Measurements from ENCODE around the gene THAP4.

Gene THAP4

DNA sequence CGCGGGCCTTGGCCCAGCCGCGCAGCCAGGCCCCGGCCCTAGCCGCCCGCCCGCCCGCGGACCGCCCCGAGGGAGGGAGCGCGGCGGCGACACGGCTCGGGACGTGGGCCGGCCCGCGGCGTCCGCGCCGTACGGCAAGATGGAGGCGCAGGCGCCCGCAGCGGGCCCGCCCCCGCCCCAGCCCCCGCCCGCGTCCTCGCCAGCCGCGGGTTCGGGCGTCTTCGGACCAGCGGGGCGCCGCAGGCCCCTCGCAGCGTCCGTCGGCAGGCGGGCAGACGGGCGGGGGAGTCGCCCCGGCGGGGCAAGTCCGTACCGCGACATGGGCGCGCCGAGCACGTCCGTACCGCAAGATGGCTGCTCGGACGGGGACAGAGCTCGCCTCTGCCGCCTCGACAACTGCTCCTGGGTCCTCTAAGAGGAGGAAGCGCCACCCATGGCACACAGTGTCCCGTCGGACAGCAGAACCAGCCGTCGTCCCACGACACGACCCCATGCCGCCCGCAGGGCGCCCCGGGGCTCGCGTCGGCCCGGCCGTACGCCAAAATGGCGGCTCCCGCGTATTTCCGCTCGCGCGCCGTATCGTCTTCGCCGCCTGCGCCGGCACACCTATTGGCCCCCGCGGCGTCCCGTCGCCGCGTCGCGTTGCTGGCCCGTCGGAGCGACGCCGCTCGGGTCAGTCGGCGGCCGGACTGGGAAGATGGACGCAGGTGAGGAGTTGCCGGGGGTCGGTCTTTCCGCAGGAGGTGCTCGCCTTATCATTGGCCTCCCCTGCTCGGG lies at the start of gene THAP4, which contains the start of gene ATG4B:
Gene THAP4 (minus strand): TSS at position 141 of the 777 bp plus-strand sequence. CDS start 141 bp downstream, outside the sequence.
Gene ATG4B (plus strand): TSS at position 676 of the 777 bp plus-strand sequence. CDS start 22 bp downstream, at position 698.
- DNase-seq (ENCODE audit: extremely low read depth, insufficient read length), result peak; percentile 94
- no peaks in the 10 kb centered on the region for H3K27me3 ChIP-seq (replicated peaks; ENCODE audit: control insufficient read depth, insufficient read depth, low read length)
- peaks cover 13% of the 10 kb centered on the region for H3K36me3 ChIP-seq (ENCODE audit: control insufficient read depth, insufficient read depth, low read length)
- H3K4me3 ChIP-seq (replicated peaks; ENCODE audit: low read depth, low read length), result peak within 1 kb of the TSS; percentile 89
- TF ChIP-seq, protein P1, sequence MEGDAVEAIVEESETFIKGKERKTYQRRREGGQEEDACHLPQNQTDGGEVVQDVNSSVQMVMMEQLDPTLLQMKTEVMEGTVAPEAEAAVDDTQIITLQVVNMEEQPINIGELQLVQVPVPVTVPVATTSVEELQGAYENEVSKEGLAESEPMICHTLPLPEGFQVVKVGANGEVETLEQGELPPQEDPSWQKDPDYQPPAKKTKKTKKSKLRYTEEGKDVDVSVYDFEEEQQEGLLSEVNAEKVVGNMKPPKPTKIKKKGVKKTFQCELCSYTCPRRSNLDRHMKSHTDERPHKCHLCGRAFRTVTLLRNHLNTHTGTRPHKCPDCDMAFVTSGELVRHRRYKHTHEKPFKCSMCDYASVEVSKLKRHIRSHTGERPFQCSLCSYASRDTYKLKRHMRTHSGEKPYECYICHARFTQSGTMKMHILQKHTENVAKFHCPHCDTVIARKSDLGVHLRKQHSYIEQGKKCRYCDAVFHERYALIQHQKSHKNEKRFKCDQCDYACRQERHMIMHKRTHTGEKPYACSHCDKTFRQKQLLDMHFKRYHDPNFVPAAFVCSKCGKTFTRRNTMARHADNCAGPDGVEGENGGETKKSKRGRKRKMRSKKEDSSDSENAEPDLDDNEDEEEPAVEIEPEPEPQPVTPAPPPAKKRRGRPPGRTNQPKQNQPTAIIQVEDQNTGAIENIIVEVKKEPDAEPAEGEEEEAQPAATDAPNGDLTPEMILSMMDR (IDR thresholded peaks at IDR 0.05; ENCODE audit: insufficient read depth, low read length, poor library complexity, severe bottlenecking), result no peak

DNA sequence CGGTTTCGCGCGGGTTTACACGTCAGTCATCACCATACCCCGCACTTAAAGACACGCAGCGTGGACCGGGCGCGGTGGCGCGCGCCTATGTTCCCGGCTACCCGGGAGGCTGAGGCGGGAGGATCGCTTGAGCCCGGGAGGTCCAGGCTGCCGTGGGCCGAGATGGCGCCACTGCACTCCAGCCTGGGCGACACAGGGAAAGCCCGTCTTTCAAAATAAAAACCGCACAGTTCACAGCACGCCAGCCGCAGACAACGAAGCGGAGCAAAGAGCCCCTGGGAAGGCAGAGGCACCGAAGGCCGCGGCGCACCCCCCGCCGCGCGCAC lies 49.3 kb upstream of the THAP4 start:
- H3K4me3 ChIP-seq (replicated peaks; ENCODE audit: low read depth, low read length), result peak overlapping the region; percentile 82
- peaks cover 12% of the 10 kb centered on the region for H3K36me3 ChIP-seq (ENCODE audit: control insufficient read depth, insufficient read depth, low read length)
- no peak for DNase-seq (ENCODE audit: extremely low read depth, insufficient read length)
- TF ChIP-seq, protein P1 (IDR thresholded peaks at IDR 0.05; ENCODE audit: insufficient read depth, low read length, poor library complexity, severe bottlenecking), result no peak
- H3K27me3 ChIP-seq (replicated peaks; ENCODE audit: control insufficient read depth, insufficient read depth, low read length), result no peaks in the 10 kb centered on the region

- no peak for DNase-seq (ENCODE audit: extremely low read depth, insufficient read length)
- H3K4me3 ChIP-seq (replicated peaks; ENCODE audit: low read depth, low read length), result no peak overlapping the region
- peaks cover 28% of the 10 kb centered on the region for H3K36me3 ChIP-seq (ENCODE audit: control insufficient read depth, insufficient read depth, low read length)
- TF ChIP-seq, protein P1 (IDR thresholded peaks at IDR 0.05; ENCODE audit: insufficient read depth, low read length, poor library complexity, severe bottlenecking), result no peak
- no peaks in the 10 kb centered on the region for H3K27me3 ChIP-seq (replicated peaks; ENCODE audit: control insufficient read depth, insufficient read depth, low read length)
Observed at GRCh38 chr2:241680827-241681599, 44.1 kb upstream of the THAP4 start.

- peaks cover 31% of the 10 kb centered on the region for H3K36me3 ChIP-seq (ENCODE audit: control insufficient read depth, insufficient read depth, low read length)
- TF ChIP-seq, protein P1 (IDR thresholded peaks at IDR 0.05; ENCODE audit: insufficient read depth, low read length, poor library complexity, severe bottlenecking), result no peak
Observed at GRCh38 chr2:241680044-241680443, 43.1 kb upstream of the THAP4 start.

DNA sequence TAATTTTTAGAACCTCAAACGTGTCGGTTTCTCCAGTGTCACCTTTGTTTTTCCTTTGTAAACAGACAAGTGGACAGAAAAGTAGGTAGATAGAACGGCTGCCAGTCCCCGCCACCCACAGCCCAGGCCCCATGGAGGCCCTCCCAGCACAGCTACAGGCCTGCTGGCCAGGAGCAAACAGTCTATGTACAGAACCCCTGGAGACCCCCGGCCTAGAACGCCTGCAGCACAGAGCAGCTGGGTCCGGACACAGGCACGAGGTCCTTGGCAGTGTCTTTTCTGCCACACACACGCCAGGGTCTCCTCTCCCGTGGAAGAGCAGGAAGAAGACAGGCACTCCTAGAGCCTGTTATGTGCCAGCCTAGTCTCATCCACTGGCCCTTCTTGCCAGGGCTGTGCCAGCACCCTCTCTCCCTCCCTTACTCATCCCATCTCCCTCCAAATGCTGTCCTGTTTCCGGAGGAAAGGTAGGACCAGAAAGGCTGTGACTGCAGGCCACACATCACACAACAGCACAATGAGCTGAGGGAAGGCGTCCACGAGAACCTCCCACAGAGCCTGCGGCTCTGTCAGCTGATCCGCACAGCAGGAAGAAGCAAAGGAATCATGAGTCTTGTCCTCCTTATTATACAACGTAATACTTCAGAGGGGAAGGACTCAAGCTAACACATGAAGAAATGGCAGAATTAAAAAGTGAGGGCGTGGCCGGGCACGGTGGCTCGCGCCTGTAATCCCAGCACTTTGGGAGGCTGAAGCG lies 42.0 kb upstream of the THAP4 start:
- H3K4me3 ChIP-seq (replicated peaks; ENCODE audit: low read depth, low read length), result no peak overlapping the region
- no peak for DNase-seq (ENCODE audit: extremely low read depth, insufficient read length)
- H3K36me3 ChIP-seq (ENCODE audit: control insufficient read depth, insufficient read depth, low read length), result peaks cover 33% of the 10 kb centered on the region

More at GRCh38 chr2:241680044-241680443, 43.1 kb upstream of the THAP4 start:
- no peaks in the 10 kb centered on the region for H3K27me3 ChIP-seq (replicated peaks; ENCODE audit: control insufficient read depth, insufficient read depth, low read length)
- no peak overlapping the region for H3K4me3 ChIP-seq (replicated peaks; ENCODE audit: low read depth, low read length)
- DNase-seq (ENCODE audit: extremely low read depth, insufficient read length), result no peak

More for the DNA sequence above, 42.0 kb upstream of the THAP4 start:
- TF ChIP-seq, protein P1 (IDR thresholded peaks at IDR 0.05; ENCODE audit: insufficient read depth, low read length, poor library complexity, severe bottlenecking), result no peak
- no peaks in the 10 kb centered on the region for H3K27me3 ChIP-seq (replicated peaks; ENCODE audit: control insufficient read depth, insufficient read depth, low read length)

Data from GM06990 (cell line).